ENCODE data around the gene ZFAND3.
"Not testable (repeated sequence)": the region's sequence is repeated elsewhere in the genome, so short reads cannot be mapped to it uniquely, and the experiment has no call there.

DNA sequence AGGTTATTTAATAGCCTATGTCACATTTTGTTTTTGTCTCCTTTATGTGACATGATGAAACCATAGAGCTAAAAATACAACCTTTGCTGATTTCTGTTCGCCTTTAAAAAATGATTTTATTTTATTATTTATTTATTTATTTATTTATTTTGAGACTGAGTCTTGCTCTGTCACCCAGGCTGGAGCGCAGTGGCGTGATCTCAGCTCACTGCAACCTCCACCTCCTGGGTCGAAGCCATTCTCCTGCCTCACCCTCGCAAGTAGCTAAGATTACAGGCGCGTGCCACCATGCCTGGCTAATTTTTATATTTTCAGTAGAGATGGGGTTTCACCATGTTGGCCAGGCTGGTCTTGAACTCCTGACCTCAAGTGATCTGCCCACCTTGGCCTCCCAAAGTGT is 173.7 kb downstream of the ZFAND3 start:
- not testable (repeated sequence) for TF ChIP-seq EGR1 (IDR thresholded peaks at IDR 0.05; ENCODE audit: low read depth); POLR2A (IDR thresholded peaks at IDR 0.05; ENCODE audit: borderline replicate concordance, extremely low read depth, insufficient read depth, insufficient read length); JUND (IDR thresholded peaks at IDR 0.05); EZH2 (IDR thresholded peaks at IDR 0.05); SIN3A (IDR thresholded peaks at IDR 0.05; ENCODE audit: low read depth); EZH2phosphoT487 (IDR thresholded peaks at IDR 0.05; ENCODE audit: borderline replicate concordance); CBX3 (IDR thresholded peaks at IDR 0.05; ENCODE audit: low read depth); ELF1 (IDR thresholded peaks at IDR 0.05; ENCODE audit: borderline replicate concordance, low read depth); CEBPB (IDR thresholded peaks at IDR 0.05; ENCODE audit: low read depth); YY1 (IDR thresholded peaks at IDR 0.05; ENCODE audit: extremely low read depth, insufficient replicate concordance, low read depth, low read length); RAD21 (IDR thresholded peaks at IDR 0.05; ENCODE audit: low read depth); ZFX (IDR thresholded peaks at IDR 0.05)
- TF ChIP-seq, protein P1, sequence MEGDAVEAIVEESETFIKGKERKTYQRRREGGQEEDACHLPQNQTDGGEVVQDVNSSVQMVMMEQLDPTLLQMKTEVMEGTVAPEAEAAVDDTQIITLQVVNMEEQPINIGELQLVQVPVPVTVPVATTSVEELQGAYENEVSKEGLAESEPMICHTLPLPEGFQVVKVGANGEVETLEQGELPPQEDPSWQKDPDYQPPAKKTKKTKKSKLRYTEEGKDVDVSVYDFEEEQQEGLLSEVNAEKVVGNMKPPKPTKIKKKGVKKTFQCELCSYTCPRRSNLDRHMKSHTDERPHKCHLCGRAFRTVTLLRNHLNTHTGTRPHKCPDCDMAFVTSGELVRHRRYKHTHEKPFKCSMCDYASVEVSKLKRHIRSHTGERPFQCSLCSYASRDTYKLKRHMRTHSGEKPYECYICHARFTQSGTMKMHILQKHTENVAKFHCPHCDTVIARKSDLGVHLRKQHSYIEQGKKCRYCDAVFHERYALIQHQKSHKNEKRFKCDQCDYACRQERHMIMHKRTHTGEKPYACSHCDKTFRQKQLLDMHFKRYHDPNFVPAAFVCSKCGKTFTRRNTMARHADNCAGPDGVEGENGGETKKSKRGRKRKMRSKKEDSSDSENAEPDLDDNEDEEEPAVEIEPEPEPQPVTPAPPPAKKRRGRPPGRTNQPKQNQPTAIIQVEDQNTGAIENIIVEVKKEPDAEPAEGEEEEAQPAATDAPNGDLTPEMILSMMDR (IDR thresholded peaks at IDR 0.05 in 2 of 3, conservative IDR thresholded peaks at IDR 0.05 in 1 of 3; ENCODE audit: borderline replicate concordance in 1 of 3, insufficient read depth in 1 of 3, low read depth in 2 of 3, low read length in 2 of 3): not testable (repeated sequence)
- TF ChIP-seq, protein P2, sequence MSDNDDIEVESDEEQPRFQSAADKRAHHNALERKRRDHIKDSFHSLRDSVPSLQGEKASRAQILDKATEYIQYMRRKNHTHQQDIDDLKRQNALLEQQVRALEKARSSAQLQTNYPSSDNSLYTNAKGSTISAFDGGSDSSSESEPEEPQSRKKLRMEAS (IDR thresholded peaks at IDR 0.05): not testable (repeated sequence)
